WTC11 (cell line): ENCODE measurements around the gene RANBP9.

Experiments used
- CREB1 ChIP-seq: sonication (generic); formaldehyde crosslinking; IDR thresholded peaks from 2 replicates; pipeline ENCODE4 v1.8.0; 2023; ENCODE audit warnings: mild to moderate bottlenecking, missing genetic modification reagents
- ESRRA ChIP-seq: sonication (generic); formaldehyde crosslinking; IDR thresholded peaks from 2 replicates; pipeline ENCODE4 v1.8.1; 2022; ENCODE audit warnings: mild to moderate bottlenecking, missing genetic modification reagents, borderline replicate concordance
- FOXK1 ChIP-seq: sonication (generic); formaldehyde crosslinking; IDR thresholded peaks from 2 replicates; pipeline ENCODE4 v1.8.0; 2022; ENCODE audit warnings: mild to moderate bottlenecking, moderate library complexity, missing genetic modification reagents
- NR2C2 ChIP-seq: sonication (generic); formaldehyde crosslinking; IDR thresholded peaks from 2 replicates; pipeline ENCODE4 v1.8.0; 2022; ENCODE audit warnings: mild to moderate bottlenecking, missing genetic modification reagents
- OVOL2 ChIP-seq: fragments of 250-450 bp; sonication (Bioruptor Pico); IDR thresholded peaks from 2 replicates; pipeline ENCODE4 v1.9.0; 2021; ENCODE audit warnings: mild to moderate bottlenecking, borderline replicate concordance
- RELA ChIP-seq: sonication (generic); formaldehyde crosslinking; IDR thresholded peaks from 2 replicates; pipeline ENCODE4 v1.8.1; 2022; ENCODE audit warnings: missing genetic modification reagents, mild to moderate bottlenecking, borderline replicate concordance
- TEAD4 ChIP-seq: sonication (generic); formaldehyde crosslinking; IDR thresholded peaks from 2 replicates; pipeline ENCODE4 v1.8.0; 2022; ENCODE audit warnings: mild to moderate bottlenecking, missing genetic modification reagents
- ZNF121 ChIP-seq: sonication (generic); formaldehyde crosslinking; IDR thresholded peaks from 2 replicates; pipeline ENCODE4 v1.8.0; 2023; ENCODE audit warnings: missing genetic modification reagents
- TF ChIP-seq, protein P1 (sequence below): fragments of 200-600 bp; IDR thresholded peaks from 2 replicates; pipeline ENCODE4 v1.8.0; 2022; ENCODE audit warnings: antibody characterized with exemption
- TF ChIP-seq, protein P2 (sequence below): fragments of 250-450 bp; sonication (Bioruptor Pico); IDR thresholded peaks from 2 replicates; pipeline ENCODE4 v2.1.2; 2022; ENCODE audit warnings: mild to moderate bottlenecking, moderate library complexity
- TF ChIP-seq, protein P3 (sequence below): sonication (generic); formaldehyde crosslinking; IDR thresholded peaks from 2 replicates; pipeline ENCODE4 v1.8.1; 2022; ENCODE audit warnings: missing genetic modification reagents, borderline replicate concordance
- TF ChIP-seq, protein P4 (sequence below): sonication (generic); formaldehyde crosslinking; conservative IDR thresholded peaks from 2 replicates; pipeline ENCODE4 v1.8.1; 2022; ENCODE audit warnings: mild to moderate bottlenecking, missing genetic modification reagents
- TF ChIP-seq, protein P5 (sequence below): sonication (generic); formaldehyde crosslinking; IDR thresholded peaks from 2 replicates; pipeline ENCODE4 v1.8.1; 2023; ENCODE audit warnings: mild to moderate bottlenecking, missing genetic modification reagents, borderline replicate concordance

DNA sequence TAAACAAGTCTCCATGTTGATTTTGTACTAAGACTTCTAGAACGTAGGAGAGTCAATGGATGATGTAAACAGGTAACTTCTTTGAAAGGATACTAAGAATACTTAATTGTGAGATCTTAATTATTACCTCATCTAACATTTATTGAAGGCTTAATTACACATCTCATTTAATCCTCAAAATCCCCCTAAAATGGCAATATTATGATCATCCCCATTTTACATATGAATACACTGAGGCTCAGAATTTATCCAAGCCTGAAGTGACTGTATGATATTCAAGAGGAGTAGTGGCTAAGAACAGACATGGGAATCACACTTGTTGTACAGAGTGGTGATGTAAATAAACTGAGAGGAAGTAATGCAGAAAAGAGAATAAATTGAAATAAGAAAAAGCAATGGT, 73.6 kb downstream of the RANBP9 start:
- TF ChIP-seq NR2C2 (CRISPR knock-in tag): no peak
- no peak for TF ChIP-seq RELA (CRISPR knock-in tag)
- TF ChIP-seq, protein P1, sequence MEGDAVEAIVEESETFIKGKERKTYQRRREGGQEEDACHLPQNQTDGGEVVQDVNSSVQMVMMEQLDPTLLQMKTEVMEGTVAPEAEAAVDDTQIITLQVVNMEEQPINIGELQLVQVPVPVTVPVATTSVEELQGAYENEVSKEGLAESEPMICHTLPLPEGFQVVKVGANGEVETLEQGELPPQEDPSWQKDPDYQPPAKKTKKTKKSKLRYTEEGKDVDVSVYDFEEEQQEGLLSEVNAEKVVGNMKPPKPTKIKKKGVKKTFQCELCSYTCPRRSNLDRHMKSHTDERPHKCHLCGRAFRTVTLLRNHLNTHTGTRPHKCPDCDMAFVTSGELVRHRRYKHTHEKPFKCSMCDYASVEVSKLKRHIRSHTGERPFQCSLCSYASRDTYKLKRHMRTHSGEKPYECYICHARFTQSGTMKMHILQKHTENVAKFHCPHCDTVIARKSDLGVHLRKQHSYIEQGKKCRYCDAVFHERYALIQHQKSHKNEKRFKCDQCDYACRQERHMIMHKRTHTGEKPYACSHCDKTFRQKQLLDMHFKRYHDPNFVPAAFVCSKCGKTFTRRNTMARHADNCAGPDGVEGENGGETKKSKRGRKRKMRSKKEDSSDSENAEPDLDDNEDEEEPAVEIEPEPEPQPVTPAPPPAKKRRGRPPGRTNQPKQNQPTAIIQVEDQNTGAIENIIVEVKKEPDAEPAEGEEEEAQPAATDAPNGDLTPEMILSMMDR: no peak
- no peak for TF ChIP-seq OVOL2 (CRISPR knock-in tag)
- TF ChIP-seq, protein P2, sequence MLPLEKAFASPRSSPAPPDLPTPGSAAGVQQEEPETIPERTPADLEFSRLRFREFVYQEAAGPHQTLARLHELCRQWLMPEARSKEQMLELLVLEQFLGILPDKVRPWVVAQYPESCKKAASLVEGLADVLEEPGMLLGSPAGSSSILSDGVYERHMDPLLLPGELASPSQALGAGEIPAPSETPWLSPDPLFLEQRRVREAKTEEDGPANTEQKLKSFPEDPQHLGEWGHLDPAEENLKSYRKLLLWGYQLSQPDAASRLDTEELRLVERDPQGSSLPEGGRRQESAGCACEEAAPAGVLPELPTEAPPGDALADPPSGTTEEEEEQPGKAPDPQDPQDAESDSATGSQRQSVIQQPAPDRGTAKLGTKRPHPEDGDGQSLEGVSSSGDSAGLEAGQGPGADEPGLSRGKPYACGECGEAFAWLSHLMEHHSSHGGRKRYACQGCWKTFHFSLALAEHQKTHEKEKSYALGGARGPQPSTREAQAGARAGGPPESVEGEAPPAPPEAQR (CRISPR knock-in tag): no peak
- TF ChIP-seq, protein P3, sequence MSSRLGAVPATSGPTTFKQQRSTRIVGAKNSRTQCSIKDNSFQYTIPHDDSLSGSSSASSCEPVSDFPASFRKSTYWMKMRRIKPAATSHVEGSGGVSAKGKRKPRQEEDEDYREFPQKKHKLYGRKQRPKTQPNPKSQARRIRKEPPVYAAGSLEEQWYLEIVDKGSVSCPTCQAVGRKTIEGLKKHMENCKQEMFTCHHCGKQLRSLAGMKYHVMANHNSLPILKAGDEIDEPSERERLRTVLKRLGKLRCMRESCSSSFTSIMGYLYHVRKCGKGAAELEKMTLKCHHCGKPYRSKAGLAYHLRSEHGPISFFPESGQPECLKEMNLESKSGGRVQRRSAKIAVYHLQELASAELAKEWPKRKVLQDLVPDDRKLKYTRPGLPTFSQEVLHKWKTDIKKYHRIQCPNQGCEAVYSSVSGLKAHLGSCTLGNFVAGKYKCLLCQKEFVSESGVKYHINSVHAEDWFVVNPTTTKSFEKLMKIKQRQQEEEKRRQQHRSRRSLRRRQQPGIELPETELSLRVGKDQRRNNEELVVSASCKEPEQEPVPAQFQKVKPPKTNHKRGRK: no peak
- TF ChIP-seq, protein P4, sequence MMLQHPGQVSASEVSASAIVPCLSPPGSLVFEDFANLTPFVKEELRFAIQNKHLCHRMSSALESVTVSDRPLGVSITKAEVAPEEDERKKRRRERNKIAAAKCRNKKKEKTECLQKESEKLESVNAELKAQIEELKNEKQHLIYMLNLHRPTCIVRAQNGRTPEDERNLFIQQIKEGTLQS (CRISPR knock-in tag): no peak
- TF ChIP-seq ESRRA: no peak
- TF ChIP-seq FOXK1 (CRISPR knock-in tag): no peak
- TF ChIP-seq, protein P5, sequence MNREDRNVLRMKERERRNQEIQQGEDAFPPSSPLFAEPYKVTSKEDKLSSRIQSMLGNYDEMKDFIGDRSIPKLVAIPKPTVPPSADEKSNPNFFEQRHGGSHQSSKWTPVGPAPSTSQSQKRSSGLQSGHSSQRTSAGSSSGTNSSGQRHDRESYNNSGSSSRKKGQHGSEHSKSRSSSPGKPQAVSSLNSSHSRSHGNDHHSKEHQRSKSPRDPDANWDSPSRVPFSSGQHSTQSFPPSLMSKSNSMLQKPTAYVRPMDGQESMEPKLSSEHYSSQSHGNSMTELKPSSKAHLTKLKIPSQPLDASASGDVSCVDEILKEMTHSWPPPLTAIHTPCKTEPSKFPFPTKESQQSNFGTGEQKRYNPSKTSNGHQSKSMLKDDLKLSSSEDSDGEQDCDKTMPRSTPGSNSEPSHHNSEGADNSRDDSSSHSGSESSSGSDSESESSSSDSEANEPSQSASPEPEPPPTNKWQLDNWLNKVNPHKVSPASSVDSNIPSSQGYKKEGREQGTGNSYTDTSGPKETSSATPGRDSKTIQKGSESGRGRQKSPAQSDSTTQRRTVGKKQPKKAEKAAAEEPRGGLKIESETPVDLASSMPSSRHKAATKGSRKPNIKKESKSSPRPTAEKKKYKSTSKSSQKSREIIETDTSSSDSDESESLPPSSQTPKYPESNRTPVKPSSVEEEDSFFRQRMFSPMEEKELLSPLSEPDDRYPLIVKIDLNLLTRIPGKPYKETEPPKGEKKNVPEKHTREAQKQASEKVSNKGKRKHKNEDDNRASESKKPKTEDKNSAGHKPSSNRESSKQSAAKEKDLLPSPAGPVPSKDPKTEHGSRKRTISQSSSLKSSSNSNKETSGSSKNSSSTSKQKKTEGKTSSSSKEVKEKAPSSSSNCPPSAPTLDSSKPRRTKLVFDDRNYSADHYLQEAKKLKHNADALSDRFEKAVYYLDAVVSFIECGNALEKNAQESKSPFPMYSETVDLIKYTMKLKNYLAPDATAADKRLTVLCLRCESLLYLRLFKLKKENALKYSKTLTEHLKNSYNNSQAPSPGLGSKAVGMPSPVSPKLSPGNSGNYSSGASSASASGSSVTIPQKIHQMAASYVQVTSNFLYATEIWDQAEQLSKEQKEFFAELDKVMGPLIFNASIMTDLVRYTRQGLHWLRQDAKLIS (CRISPR knock-in tag): no peak
- TF ChIP-seq TEAD4 (CRISPR knock-in tag): no peak
- no peak for TF ChIP-seq ZNF121
- TF ChIP-seq CREB1 (CRISPR knock-in tag): no peak
